Ectodermal cell (in vitro differentiated cells): ENCODE results near the gene CDH4.

Experiments
- H3K27ac ChIP-seq: 2 replicates; pipeline ENCODE4 v1.7.0; 2013; ENCODE audit warnings: mild to moderate bottlenecking, low read depth, low read length; ENCODE audit not compliant: insufficient read depth, poor library complexity, severe bottlenecking
- H3K27me3 ChIP-seq: 2 replicates; pipeline ENCODE4 v1.7.0; 2013; ENCODE audit warnings: mild to moderate bottlenecking, low read length; ENCODE audit not compliant: insufficient read depth, control insufficient read depth, poor library complexity, severe bottlenecking
- H3K36me3 ChIP-seq: one replicate; pipeline ENCODE4 v1.7.0; 2013; ENCODE audit warnings: low read length; ENCODE audit not compliant: control insufficient read depth, insufficient read depth
- H3K4me1 ChIP-seq: one replicate; pipeline ENCODE4 v1.7.0; 2013; ENCODE audit warnings: low read length; ENCODE audit not compliant: control insufficient read depth, insufficient read depth
- H3K4me3 ChIP-seq: 2 replicates; pipeline ENCODE4 v1.7.0; 2013; ENCODE audit warnings: low read depth, low read length, control low read depth; ENCODE audit not compliant: insufficient read depth
- H3K9me3 ChIP-seq: 2 replicates; pipeline ENCODE4 v1.7.0; 2013; ENCODE audit warnings: mild to moderate bottlenecking, low read length, moderate library complexity; ENCODE audit not compliant: control insufficient read depth
- WGBS, 2 experiments: methylation state at CpG; one replicate each; pipeline ENCODE4 v1.1.7; 2013; ENCODE audit warnings: missing lambda C conversion rate in 2 of 2; 5-methylcytosine and 5-hydroxymethylcytosine counted together

The CDH4 gene

DNA sequence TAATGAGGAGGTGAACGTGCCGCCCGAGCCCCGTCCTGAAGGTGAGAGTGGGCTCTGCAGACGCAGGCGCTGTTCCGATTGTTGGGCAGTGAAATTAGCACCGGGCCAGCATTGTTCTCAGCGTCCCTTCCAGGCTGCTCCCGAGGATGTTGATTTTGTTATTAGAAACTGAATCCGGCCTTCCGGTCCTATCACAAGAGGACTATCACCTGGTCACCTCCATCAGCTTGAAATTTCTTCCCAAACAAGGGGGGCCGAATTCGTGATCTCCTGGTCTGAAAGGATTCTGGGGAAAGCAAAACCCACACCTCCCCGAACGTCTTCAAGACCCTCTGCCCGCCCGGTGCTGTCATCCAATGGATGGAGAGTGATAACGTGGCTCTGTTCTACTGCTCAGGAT, 627.6 kb downstream of the CDH4 start:
- WGBS, 2 experiments: 93 to 95% methylated on average over 19 of the region's 19 CpGs
- H3K27me3 ChIP-seq: no peaks in the 10 kb centered on the region
- no peaks in the 10 kb centered on the region for H3K9me3 ChIP-seq
- no peak overlapping the region for H3K4me3 ChIP-seq
- H3K36me3 ChIP-seq: no peaks in the 10 kb centered on the region
- H3K27ac ChIP-seq: no peak overlapping the region
- H3K4me1 ChIP-seq: no peaks in the 10 kb centered on the region

- no peak overlapping the region for H3K4me3 ChIP-seq
- H3K4me1 ChIP-seq: no peaks in the 10 kb centered on the region
- H3K27me3 ChIP-seq: no peaks in the 10 kb centered on the region
- no peaks in the 10 kb centered on the region for H3K9me3 ChIP-seq
- H3K36me3 ChIP-seq: no peaks in the 10 kb centered on the region
- H3K27ac ChIP-seq: no peak overlapping the region
- 95 to 96% methylated on average over 8 of the region's 8 CpGs for WGBS, 2 experiments
Measured at GRCh38 chr20:61880706-61881105, 628.6 kb downstream of the CDH4 start.

DNA sequence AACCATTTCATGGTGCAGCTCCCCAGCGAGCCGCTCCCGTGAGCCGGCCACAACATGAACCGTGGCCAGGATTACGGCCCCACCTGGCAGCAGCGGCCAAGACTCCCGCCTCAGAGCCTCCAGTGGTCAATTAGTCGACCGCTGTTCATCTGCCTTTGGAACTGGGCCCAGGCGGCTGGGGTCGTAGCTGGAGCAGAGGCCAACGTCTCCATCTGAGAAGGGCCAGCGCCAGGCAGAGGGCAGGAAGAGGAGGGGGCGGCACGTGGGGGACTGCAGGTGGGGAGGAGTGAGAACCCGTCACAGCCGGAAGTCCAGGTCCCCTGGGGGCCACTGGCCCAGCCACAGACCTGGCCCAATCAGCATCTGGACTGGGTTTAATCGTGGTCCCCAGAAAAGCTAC, 629.4 kb downstream of the CDH4 start:
- Histone ChIP-seq H3K4me3 (no peak overlapping the region), H3K9me3 (no peaks in the 10 kb centered on the region), H3K36me3 (no peaks in the 10 kb centered on the region), H3K27me3 (no peaks in the 10 kb centered on the region), H3K4me1 (no peaks in the 10 kb centered on the region), H3K27ac (no peak overlapping the region)
- WGBS, 2 experiments: 90 to 92% methylated on average over 19 of the region's 19 CpGs

- no peaks in the 10 kb centered on the region for H3K36me3 ChIP-seq
- no peak overlapping the region for H3K27ac ChIP-seq
- H3K4me3 ChIP-seq: no peak overlapping the region
- H3K4me1 ChIP-seq: no peaks in the 10 kb centered on the region
- no peaks in the 10 kb centered on the region for H3K9me3 ChIP-seq
- H3K27me3 ChIP-seq: no peaks in the 10 kb centered on the region
- 94 to 95% methylated on average over 13 of the region's 13 CpGs for WGBS, 2 experiments
Measured at GRCh38 chr20:61881861-61882260, 629.8 kb downstream of the CDH4 start.

DNA sequence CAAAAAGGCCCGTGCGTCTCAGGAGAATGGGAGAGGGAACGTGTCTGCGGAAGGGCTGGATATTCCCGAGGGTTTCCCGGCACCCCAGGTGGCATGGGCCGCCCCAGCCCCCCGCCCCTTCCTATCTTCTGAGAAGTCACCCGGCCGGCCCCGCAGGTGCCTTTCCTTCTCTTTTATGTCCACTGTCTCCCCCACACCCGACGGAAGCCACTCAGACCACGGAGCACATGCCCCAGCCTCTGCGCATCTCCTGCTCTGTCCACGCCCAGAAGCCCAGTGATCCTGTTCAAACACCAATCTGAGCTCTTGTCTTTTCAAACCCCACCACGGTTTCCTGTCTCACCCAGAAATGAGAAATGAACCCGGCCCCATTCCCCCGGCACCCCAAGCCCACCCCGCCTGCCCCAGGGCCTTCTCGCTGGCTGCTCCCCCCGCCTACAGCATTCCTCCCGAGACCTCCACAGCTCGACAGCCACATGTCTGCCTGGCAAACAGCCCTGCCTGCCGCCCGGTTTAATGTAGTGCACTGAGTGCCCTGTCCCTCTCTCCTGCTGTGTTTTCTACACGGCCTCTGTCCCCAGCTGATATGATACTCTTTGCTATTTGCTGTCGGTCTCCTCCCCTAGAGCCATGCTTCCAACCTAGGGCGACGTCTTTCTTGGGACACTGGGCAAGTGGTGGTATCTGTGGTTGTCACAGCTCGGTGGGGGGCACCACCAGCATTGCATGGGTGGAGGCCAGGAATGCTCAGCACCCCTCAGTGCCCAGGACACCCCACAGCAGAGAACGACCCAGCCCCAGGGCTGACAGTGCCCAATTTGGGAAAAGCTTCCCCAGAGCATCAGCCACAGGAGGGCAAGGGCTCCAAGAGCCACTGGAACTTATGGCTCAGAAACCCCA, 630.9 kb downstream of the CDH4 start:
- Histone ChIP-seq H3K36me3 (no peaks in the 10 kb centered on the region), H3K4me3 (no peak overlapping the region), H3K27me3 (no peaks in the 10 kb centered on the region), H3K4me1 (no peaks in the 10 kb centered on the region), H3K27ac (no peak overlapping the region), H3K9me3 (no peaks in the 10 kb centered on the region)
- 83% methylated on average over 32 of the region's 32 CpGs for WGBS, 2 experiments

DNA sequence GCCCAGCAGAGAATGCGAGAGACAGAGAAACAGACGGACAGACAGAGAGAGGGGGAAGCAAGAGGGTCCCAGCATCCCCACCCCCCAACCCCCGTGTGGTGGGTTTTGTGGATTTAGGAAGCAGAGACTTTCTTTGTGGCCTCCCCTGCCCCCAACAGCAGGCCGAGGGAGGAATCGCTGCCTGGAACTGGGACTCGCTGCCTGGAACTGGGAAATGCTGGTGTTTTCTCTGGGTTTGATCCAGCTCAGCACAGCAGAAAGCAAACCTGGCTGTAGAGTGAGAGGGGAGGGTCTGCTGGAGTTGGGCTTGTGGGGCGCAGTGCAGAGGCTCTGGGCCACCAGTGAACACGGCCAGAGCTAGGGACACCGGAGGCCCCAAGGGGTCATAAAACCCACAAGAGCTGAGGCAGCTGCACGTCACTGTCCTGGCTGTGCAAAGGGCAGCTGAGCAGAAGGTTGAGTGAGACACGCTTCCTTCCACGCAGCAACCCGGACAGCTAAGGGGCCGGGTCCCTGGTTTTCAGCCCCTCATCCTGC, 631.9 kb downstream of the CDH4 start:
- WGBS, 2 experiments: 92 to 94% methylated on average over 14 of the region's 14 CpGs
- Histone ChIP-seq H3K4me3 (no peak overlapping the region), H3K9me3 (no peaks in the 10 kb centered on the region), H3K4me1 (no peaks in the 10 kb centered on the region), H3K36me3 (no peaks in the 10 kb centered on the region), H3K27ac (no peak overlapping the region), H3K27me3 (no peaks in the 10 kb centered on the region)

DNA sequence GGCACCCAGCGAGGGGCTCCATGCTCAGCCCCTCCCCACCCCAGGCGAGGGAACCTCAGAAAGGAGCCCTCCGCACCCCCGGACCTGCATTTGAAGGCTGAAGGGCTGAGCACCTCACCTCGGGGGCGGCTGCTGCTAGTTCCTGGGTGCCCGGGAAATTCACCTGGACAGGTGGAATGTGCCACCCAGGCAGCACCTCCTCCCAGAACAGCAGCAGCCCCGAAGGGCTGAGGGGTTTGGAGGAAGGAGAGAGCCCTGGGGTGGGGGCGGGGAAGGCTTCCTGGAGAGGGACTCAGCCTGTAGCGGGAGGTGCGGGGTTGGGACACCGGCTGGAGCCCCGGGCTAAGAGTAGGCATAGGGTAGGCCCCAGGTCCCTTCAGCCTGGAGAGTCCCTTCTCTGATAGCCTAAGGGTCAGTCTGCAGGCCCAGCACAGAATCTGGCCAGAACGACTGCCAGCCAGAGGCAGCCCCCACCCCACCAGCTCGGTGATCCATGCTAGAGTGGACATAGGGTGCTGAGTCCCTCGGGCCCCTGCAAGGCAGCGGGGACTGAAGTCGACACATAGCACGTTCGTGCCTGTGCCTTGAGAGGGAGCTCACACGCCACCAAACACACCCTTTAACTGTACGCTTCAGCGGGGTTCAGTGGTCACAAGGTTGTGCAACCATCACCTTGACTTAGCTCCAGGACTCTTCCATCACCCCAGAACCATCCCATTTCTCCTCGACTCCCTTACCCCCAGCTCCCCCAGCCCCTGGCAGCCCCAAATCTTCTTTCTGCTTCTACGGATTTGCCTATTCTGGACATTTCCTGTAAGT, 632.7 kb downstream of the CDH4 start:
- H3K4me3 ChIP-seq: no peak overlapping the region
- no peaks in the 10 kb centered on the region for H3K36me3 ChIP-seq
- H3K4me1 ChIP-seq: no peaks in the 10 kb centered on the region
- H3K27me3 ChIP-seq: no peaks in the 10 kb centered on the region
- H3K27ac ChIP-seq: no peak overlapping the region
- WGBS, 2 experiments: 90% methylated on average over 25 of the region's 25 CpGs
- no peaks in the 10 kb centered on the region for H3K9me3 ChIP-seq

GRCh38 chr20:61885759-61886715, 634.0 kb downstream of the CDH4 start:
- Histone ChIP-seq H3K4me3 (no peak overlapping the region), H3K4me1 (no peaks in the 10 kb centered on the region), H3K27me3 (no peaks in the 10 kb centered on the region), H3K9me3 (no peaks in the 10 kb centered on the region), H3K36me3 (no peaks in the 10 kb centered on the region), H3K27ac (no peak overlapping the region)
- WGBS, 2 experiments: 89 to 91% methylated on average over 21 of the region's 21 CpGs

- Histone ChIP-seq H3K4me1 (no peaks in the 10 kb centered on the region), H3K9me3 (no peaks in the 10 kb centered on the region), H3K36me3 (no peaks in the 10 kb centered on the region), H3K27me3 (no peaks in the 10 kb centered on the region), H3K27ac (no peak overlapping the region), H3K4me3 (no peak overlapping the region)
- 69 to 72% methylated on average over 20 to 21 of the region's 21 CpGs for WGBS, 2 experiments
Measured at GRCh38 chr20:61886721-61887595, 634.9 kb downstream of the CDH4 start.
